Spleen (tissue), 7 donors: ENCODE measurements around the gene LRRC4C.

Source experiments
- CTCF ChIP-seq, 11 experiments: fragments of 200-600 bp in 7 of 11; fragments of 450-650 bp in 4 of 11; sonication (generic) in 4 of 11; IDR thresholded peaks in 8 of 11; conservative IDR thresholded peaks in 3 of 11; 1 replicate in 7 of 11; 2 replicates in 4 of 11; pipeline versions ENCODE4 v1.4.0 to v1.8.0; 2016 to 2021; ENCODE audit warnings: antibody characterized with exemption in 11 of 11, inconsistent platforms in 4 of 11, mild to moderate bottlenecking in 1 of 11
- POLR2A ChIP-seq, 3 donors: fragments of 450-650 bp; IDR thresholded peaks; one replicate each; pipeline ENCODE4 v1.5.1; 2017; ENCODE audit warnings: antibody characterized with exemption in 3 of 3, mild to moderate bottlenecking in 1 of 3
- POLR2AphosphoS5 ChIP-seq, 3 donors: sonication (generic); formaldehyde crosslinking; IDR thresholded peaks; one replicate each; pipeline ENCODE4 v1.5.1; 2017; ENCODE audit warnings: antibody characterized with exemption in 3 of 3
- donor health status: DM: no; HTN: no; CAD: no; lungs with moderate emphysema.
- donor health status: DM: no; HTN: no; CAD: no.
- donor health status: DM: no; HTN: no; CAD: no.

- TF ChIP-seq POLR2AphosphoS5 (IDR thresholded peaks at IDR 0.05): no peak
- no peak for TF ChIP-seq CTCF (IDR thresholded peaks at IDR 0.05 in 8 of 11, conservative IDR thresholded peaks at IDR 0.05 in 3 of 11)
- TF ChIP-seq POLR2A (IDR thresholded peaks at IDR 0.05): no peak
Observed at GRCh38 chr11:40924915-40925314, 534.5 kb downstream of the LRRC4C start.
